Measurements from ENCODE around the gene MAPKAP1.

DNA sequence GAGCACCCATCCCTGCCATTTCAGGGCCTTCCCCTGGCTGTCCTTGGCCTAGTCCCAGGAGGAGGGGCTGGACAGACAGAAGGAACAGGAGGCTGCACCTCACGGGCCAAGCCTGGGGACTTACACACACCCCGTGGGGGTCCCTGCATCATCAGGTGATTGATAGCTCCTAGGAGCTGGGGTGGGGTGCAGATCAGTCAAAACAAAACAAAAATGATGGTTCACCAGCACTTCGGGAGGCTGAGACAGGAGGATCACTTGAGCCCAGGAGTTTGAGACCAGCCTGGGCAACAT, 276.0 kb downstream of the MAPKAP1 start:
- TF ChIP-seq POLR2AphosphoS5 (IDR thresholded peaks at IDR 0.05) (no peak), TAF1 (IDR thresholded peaks at IDR 0.05; ENCODE audit: low read depth) (no peak), EP300 (conservative IDR thresholded peaks at IDR 0.05; ENCODE audit: poor library complexity, severe bottlenecking) (no peak), EZH2 (IDR thresholded peaks at IDR 0.05; ENCODE audit: borderline replicate concordance, insufficient read depth, low read length, poor library complexity, severe bottlenecking) (no peak), SMC3 (conservative IDR thresholded peaks at IDR 0.05; ENCODE audit: poor library complexity) (no peak), RAD21 (conservative IDR thresholded peaks at IDR 0.05) (no peak)
- TF ChIP-seq, protein P1, sequence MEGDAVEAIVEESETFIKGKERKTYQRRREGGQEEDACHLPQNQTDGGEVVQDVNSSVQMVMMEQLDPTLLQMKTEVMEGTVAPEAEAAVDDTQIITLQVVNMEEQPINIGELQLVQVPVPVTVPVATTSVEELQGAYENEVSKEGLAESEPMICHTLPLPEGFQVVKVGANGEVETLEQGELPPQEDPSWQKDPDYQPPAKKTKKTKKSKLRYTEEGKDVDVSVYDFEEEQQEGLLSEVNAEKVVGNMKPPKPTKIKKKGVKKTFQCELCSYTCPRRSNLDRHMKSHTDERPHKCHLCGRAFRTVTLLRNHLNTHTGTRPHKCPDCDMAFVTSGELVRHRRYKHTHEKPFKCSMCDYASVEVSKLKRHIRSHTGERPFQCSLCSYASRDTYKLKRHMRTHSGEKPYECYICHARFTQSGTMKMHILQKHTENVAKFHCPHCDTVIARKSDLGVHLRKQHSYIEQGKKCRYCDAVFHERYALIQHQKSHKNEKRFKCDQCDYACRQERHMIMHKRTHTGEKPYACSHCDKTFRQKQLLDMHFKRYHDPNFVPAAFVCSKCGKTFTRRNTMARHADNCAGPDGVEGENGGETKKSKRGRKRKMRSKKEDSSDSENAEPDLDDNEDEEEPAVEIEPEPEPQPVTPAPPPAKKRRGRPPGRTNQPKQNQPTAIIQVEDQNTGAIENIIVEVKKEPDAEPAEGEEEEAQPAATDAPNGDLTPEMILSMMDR (IDR thresholded peaks at IDR 0.05; ENCODE audit: poor library complexity, severe bottlenecking): no peak
- TF ChIP-seq, protein P2, sequence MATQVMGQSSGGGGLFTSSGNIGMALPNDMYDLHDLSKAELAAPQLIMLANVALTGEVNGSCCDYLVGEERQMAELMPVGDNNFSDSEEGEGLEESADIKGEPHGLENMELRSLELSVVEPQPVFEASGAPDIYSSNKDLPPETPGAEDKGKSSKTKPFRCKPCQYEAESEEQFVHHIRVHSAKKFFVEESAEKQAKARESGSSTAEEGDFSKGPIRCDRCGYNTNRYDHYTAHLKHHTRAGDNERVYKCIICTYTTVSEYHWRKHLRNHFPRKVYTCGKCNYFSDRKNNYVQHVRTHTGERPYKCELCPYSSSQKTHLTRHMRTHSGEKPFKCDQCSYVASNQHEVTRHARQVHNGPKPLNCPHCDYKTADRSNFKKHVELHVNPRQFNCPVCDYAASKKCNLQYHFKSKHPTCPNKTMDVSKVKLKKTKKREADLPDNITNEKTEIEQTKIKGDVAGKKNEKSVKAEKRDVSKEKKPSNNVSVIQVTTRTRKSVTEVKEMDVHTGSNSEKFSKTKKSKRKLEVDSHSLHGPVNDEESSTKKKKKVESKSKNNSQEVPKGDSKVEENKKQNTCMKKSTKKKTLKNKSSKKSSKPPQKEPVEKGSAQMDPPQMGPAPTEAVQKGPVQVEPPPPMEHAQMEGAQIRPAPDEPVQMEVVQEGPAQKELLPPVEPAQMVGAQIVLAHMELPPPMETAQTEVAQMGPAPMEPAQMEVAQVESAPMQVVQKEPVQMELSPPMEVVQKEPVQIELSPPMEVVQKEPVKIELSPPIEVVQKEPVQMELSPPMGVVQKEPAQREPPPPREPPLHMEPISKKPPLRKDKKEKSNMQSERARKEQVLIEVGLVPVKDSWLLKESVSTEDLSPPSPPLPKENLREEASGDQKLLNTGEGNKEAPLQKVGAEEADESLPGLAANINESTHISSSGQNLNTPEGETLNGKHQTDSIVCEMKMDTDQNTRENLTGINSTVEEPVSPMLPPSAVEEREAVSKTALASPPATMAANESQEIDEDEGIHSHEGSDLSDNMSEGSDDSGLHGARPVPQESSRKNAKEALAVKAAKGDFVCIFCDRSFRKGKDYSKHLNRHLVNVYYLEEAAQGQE (IDR thresholded peaks at IDR 0.05; ENCODE audit: borderline replicate concordance): no peak
